GM21526 (cell line): ENCODE data around the gene PEX26.
"Not testable (repeated sequence)": the region's sequence is repeated elsewhere in the genome, so short reads cannot be mapped to it uniquely, and the experiment has no call there.

Source experiments
- ATAC-seq: cut with Tn5 transposase; IDR thresholded peaks from one replicate; pipeline ENCODE4 v1.9.1; 2021; ENCODE audit warnings: moderate library complexity; ENCODE audit not compliant: unreplicated experiment, low FRiP score

Gene PEX26

DNA sequence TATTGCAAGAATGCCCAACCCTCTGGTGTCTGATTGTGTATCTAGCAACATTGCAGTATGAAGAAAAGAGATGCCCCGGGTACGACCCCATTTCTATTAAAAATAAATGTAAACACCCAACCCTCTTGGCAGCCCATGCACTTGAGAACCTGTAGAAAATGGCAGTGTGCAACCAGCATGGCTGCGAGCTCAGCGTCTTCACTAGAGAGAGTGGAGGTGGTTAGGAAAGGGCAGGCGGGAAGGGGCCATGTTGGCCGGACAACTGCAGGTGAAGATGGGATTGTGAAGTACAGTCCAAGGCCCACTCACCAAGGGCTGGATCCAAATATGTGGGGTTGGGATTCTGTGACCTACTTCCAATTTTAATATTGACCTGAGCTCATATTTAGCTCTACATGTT is 15.9 kb downstream of the PEX26 start:
- ATAC-seq: no peak

- no peak for ATAC-seq
These were observed 17.5 kb downstream of the PEX26 start for GRCh38 chr22:18095101-18095805.

DNA sequence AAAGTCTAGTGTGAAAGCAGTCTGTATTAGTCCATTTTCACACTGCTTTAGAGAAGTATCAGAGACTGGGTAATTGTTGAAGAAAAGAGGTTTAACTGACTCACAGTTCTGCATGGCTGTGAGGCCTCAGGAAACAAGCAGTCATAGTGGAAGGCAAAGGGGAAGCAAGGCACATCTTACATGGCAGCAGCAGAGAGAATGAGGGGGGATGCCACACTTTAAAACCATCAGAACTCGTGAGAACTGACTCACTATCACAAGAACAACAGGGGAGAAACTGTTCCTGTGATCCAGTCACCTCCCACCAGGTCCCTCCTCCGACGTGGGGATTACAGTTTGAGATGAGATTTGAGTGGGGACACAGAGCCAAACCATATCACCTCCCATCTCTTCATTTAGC is 19.0 kb downstream of the PEX26 start:
- no peak for ATAC-seq

DNA sequence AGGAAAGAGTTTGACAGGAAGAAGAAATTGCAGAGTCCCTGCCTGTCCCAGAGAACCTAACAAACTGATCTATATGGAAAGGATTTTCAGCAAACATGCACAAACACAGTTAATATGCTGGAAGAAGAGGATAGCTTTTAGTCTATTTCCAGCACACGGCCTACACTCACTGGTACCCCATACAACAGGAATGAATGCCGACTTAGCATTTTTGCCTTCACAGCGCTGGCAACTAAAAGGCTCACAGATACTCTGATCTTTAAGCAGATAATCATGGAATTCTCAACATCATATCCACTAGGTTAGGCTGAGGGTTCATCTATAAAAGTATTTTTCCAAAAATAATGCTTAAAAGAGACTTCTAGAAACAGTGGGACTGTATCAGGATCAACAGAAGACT is 23.0 kb downstream of the PEX26 start:
- ATAC-seq: no peak

DNA sequence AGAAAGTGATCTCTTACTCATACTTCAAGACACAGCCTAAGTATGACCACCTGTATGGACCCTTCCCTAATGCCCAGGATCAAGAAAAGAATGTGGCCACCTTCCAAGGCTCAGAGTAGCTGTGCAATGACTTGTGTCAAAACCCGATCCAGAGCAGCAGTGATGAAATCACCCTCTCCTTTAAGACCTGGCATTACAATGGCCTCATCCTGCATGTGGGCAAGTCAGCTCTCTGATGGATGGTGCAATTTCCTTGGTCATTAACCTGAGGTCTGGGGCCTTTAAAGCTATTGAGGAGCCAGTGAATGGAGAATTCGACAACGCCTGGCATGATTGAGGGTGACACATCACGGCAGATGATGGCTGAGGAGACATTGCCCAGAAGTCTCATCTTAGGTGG is 23.7 kb downstream of the PEX26 start:
- ATAC-seq: no peak

DNA sequence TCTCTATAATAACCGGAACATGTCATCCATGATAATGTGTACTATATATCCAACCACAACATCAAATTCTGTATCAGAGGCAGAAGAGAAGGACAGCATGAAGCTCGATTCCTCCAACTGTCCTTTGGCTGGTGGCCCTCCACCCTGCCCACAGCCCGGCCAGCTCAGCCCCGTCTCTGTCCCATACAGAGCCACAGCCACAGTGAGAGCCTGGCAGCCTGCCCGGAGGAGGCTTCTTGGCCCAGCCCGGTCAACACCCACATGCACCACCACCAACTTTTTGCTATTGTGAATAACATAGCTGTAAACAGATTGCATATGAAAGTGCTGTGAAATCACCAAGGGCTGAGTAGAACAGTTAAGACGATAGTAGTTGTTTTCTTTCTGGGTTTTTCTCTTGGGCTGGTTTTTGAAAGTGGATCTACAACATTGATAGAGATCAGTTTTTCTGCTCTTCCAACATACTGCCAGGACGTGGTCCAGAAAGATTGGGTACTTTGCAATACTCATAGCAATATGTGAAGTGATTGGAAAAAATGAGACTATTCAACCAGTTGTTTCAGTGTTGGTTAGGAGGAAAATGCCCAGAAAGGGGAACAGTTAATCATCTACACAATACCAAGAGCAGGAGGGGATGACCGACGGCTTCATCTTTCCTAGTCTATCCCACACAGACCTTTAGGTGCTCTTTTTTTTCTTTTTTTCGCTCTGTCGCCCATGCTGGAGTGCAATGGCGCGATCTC is 25.9 kb downstream of the PEX26 start:
- ATAC-seq: no peak

DNA sequence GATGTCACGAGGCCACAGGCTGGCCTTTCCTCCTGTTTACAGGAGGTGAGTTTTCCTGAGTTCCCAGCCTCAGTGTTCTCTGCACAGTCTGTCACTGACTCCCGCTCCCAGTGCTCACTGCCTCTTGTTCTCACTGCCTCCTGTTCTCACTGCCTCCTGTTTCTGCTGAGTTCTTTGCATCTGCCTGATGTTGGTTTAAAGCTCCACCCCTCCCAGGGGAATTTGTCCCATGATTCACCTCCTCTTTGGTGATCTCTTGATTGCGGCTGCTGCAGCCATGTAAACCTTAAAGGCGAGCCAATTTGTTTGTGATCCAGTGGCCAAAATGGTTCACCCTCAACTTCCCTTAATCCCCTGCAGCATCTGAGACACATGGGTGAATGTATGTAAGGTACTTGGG is 26.8 kb downstream of the PEX26 start:
- no peak for ATAC-seq

- not testable (repeated sequence) for ATAC-seq
These were observed 28.2 kb downstream of the PEX26 start for GRCh38 chr22:18105981-18106380.

- ATAC-seq: not testable (repeated sequence)
These were observed 29.0 kb downstream of the PEX26 start for GRCh38 chr22:18106550-18107341.

- ATAC-seq: no peak
These were observed 30.4 kb downstream of the PEX26 start for GRCh38 chr22:18108187-18108586.

GRCh38 chr22:18109410-18110193 is 31.8 kb downstream of the PEX26 start:
- no peak for ATAC-seq

- ATAC-seq: peak; percentile 43
These were observed 32.6 kb downstream of the PEX26 start, which contains the start of gene TUBA8 for GRCh38 chr22:18110194-18110953. TSS of gene TUBA8 (plus strand) at chr22:18110809. CDS start at chr22:18110866, 57 bp downstream.

DNA sequence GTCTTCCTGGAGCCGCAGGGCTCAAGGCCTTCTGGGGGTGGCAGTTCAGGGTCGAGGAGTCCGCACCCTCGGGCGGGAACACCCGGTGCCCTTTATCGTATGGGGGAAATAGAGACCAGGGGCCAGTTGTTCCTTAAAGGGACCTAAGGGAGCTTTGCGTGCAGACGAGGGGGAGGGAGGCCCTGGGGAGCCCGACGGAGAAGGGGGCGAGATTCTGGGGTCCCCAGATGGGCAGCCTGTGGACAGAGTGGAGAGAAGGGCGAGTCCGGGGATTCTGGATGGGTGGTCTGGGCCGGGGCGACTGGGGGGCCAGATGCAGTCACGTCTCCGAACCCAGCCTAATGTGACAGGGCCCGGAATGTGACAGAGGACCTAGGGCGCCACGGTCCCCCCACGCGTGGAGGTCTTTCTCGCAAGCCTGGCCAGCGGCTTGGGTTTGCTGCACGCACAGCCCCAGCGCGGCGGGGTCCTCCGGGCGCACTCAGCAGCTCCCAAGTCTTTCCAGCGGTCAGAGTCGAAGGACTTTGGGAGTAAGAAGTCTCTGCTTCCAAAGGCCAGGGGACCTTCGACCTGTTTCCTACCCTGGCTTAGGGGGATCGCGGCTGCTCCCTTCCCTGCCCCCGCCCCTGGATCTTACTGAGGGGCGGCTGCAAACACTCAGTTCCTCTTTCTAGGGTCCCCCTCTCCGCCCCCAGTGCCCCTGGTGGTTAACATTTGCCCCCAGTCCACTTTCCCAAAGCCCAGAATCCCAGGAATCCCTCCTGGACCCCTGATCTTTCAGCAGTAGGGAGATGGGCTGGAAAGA is 33.4 kb downstream of the PEX26 start:
- ATAC-seq: no peak

- no peak for ATAC-seq
These were observed 34.1 kb downstream of the PEX26 start for GRCh38 chr22:18111759-18112330.

- no peak for ATAC-seq
These were observed 34.6 kb downstream of the PEX26 start for GRCh38 chr22:18112440-18112839.

- ATAC-seq: no peak
These were observed 36.0 kb downstream of the PEX26 start for GRCh38 chr22:18113680-18114394.

DNA sequence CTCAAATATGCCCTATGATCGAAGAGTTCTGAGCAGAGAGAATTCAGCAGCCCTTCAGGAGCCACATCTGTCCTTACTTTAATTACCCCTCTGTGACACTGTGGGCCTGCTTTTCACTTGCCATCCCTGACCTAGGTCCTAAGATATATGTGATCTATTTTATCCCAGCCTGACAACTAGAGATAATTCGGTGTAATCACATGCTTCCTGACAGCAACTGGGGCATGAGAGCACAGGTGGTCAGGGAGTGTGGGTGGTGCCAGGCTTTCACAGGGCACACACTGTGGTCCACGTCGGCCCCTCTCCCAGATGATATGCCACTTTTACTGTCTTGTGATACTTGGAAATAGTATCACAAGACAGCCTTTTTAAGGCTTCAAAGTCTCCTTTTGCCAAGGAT is 36.7 kb downstream of the PEX26 start:
- ATAC-seq: no peak
